ENCODE results near the gene SAG. TPM values are rescaled to one million over a fixed set of nuclear protein-coding genes. Genes with fewer than 3 reads are reported as not detected.

The SAG gene
- total RNA-seq, 3 donors from 2014 or later = 0.63 TPM; not detected in 2

DNA sequence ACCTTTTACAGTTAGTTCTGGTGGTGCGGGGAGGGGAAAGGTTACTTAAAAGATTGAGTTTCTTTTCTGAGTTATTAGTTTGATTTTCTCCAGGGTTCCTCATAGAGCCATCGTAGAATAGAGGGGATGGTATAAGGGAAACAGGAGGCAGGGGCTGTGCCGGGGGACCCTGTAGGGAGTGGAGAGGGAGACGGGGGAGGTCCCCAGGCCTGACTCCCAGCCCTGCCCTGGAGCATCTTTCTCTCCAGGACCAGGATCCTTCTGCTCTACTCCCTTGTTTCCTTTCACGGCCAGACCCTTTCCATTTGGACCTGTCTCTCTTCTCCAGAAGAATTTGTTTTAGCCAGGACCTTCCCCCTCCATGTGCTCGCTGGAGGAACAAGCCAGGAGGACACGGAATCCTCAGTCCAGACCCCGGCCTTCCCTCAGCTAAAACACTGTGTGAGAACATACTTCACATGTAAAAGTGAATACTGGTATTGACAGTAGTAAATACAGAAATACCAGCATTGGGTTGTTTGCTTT lies 82.0 kb downstream of the SAG start:
- H3K4me1 ChIP-seq (ENCODE audit: low read depth) = peaks cover 18% of the 10 kb centered on the region
- intact Hi-C loops (cut with DNase I, micrococcal nuclease) = no loop called here
- ATAC-seq (no peak), DNase-seq (no peak)
- H3K36me3 ChIP-seq (ENCODE audit: low read depth) = no peaks in the 10 kb centered on the region
- no peak for TF ChIP-seq CTCF (IDR thresholded peaks at IDR 0.05)
- H3K9me3 ChIP-seq = no peaks in the 10 kb centered on the region
- no peak overlapping the region for H3K4me3 ChIP-seq

GRCh38 chr2:233395687-233396086 lies 88.1 kb downstream of the SAG start:
- no peak overlapping the region for H3K4me3 ChIP-seq
- DNase-seq (no peak), ATAC-seq (no peak)
- H3K36me3 ChIP-seq (ENCODE audit: low read depth) = no peaks in the 10 kb centered on the region
- intact Hi-C loops (cut with DNase I, micrococcal nuclease) = no loop called here
- TF ChIP-seq CTCF (IDR thresholded peaks at IDR 0.05) = no peak
- no peaks in the 10 kb centered on the region for H3K4me1 ChIP-seq (ENCODE audit: low read depth)
- no peaks in the 10 kb centered on the region for H3K9me3 ChIP-seq

Other genes starting within 250 kb of the SAG start
- gene INPP5D, start 247.5 kb upstream of the SAG start, total RNA-seq = 10 to 100 TPM in 1 of 3 donors, 1 to 10 TPM in 2; 8.2 to 14.4 (median 9.1) TPM
- 10 to 100 TPM; 29.5 to 42.9 (median 36.0) TPM for gene ATG16L1, start 56.1 kb upstream of the SAG start, total RNA-seq
- gene DGKD, start 46.7 kb downstream of the SAG start, total RNA-seq = 100 to 1,000 TPM in 2 of 3 donors, 10 to 100 TPM in 1; 81.8 to 159 (median 102) TPM

Data from mucosa of descending colon (tissue), 3 donors.